Endometrial microvascular endothelial cells (primary cell): Measurements from ENCODE around the gene PEX11G. TPM values are rescaled to one million over a fixed set of nuclear protein-coding genes. Genes with fewer than 3 reads are reported as not detected.
"Not testable (repeated sequence)": the region's sequence is repeated elsewhere in the genome, so short reads cannot be mapped to it uniquely, and the experiment has no call there.

Experiments
- in situ Hi-C: cut with HindIII; loops from 2 replicates; pipeline ENCODE4 v1.10.0; 2017; ENCODE audit warnings: low sequenced_read_pairs, low pct_unique_long_range_greater_than_20kb; ENCODE audit errors: inconsistent ontology term
- total RNA-seq: library from RNA; depleted of rRNA; stranded (reverse); fragments of >200 nt; gene quantifications from one replicate; pipeline ENCODE4 v1.2.3, GENCODE V29; 2015; ENCODE audit errors: inconsistent ontology term

The PEX11G gene
- total RNA-seq, 1 donor from 2014 or later: 0.84 TPM

GRCh38 chr19:7471696-7472615 lies 16.9 kb downstream of the PEX11G start:
- in situ Hi-C loops: no loop called here

DNA sequence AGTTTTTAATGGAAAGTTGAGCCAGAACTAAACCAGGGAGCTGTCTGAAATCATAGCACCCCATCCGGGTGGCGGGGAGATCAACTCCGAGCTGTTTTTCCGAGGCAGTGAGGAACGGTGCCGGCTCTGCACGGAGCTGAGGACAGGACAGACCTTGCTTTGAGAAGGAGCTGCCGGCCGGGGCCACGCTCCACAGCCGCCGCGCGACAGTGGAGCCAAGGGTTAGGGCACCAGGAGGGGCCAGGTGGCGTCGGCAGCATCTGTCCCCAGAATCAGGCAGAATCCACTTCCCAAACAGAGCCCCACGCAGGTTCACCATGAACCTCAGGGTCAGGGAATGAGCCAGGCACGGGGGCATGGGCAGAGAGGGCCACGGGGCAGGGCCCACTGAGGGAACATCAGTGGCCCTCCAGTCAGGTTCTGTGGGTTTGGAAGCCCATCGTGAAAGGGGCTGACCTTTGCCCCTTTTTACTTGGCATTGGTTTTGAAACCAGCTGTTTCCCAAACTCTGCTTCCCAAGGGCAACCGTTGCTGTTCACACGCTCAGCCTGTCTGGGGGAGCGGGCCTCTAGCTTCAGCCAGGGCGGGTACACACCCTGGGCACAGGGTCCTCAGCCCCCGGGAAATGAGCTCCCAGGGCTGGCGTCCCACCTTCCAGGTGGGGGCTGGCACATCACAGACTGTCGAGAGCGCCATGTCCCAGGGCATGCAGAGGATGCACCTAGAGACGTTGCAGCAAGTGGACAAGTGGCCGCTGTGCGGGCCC lies 18.1 kb downstream of the PEX11G start:
- in situ Hi-C loops: no loop called here

DNA sequence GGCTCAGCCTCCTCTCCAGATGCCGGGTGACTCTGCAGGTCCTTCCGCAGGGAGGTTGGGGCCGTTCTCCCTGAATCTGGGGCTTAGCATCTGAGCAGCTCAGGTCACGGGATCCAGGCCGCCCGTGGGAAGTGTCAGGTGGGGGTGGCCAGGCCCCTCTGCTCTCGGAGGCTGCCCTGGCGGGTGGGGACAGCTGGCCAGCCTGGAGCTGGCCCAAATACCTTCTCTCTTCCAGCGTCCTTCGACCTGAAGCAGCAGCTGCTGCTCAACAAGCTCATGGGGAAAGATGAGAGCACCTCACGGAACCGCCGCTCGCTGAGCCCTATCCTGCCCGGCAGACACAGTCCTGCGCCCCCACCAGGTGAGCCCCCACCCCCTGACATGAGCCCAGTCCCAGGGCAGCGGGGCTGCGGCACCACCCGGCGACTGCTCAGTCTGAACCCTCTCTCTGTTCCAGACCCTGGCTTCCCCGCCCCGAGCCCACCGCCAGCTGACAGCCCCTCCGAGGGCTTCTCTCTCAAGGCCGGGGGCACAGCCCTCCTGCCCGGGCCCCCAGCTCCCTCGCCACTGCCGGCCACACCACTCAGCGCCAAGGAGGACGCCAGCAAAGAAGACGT lies 19.1 kb downstream of the PEX11G start:
- in situ Hi-C loops: no loop called here

DNA sequence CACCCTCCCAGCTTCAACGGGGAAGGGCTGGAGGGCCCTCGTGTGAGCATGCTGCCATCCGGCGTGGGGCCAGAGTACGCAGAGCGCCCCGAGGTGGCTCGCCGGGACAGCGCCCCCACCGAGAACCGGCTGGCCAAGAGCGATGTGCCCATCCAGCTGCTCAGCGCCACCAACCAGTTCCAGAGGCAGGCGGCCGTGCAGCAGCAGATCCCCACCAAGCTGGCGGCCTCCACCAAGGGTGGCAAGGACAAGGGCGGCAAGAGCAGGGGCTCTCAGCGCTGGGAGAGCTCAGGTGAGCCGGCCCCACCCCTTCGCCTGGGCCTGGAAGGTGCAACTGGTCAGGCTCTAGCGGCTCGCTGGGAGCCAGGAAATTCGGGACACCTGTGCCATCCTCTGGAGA lies 20.0 kb downstream of the PEX11G start:
- in situ Hi-C loops: no loop called here

DNA sequence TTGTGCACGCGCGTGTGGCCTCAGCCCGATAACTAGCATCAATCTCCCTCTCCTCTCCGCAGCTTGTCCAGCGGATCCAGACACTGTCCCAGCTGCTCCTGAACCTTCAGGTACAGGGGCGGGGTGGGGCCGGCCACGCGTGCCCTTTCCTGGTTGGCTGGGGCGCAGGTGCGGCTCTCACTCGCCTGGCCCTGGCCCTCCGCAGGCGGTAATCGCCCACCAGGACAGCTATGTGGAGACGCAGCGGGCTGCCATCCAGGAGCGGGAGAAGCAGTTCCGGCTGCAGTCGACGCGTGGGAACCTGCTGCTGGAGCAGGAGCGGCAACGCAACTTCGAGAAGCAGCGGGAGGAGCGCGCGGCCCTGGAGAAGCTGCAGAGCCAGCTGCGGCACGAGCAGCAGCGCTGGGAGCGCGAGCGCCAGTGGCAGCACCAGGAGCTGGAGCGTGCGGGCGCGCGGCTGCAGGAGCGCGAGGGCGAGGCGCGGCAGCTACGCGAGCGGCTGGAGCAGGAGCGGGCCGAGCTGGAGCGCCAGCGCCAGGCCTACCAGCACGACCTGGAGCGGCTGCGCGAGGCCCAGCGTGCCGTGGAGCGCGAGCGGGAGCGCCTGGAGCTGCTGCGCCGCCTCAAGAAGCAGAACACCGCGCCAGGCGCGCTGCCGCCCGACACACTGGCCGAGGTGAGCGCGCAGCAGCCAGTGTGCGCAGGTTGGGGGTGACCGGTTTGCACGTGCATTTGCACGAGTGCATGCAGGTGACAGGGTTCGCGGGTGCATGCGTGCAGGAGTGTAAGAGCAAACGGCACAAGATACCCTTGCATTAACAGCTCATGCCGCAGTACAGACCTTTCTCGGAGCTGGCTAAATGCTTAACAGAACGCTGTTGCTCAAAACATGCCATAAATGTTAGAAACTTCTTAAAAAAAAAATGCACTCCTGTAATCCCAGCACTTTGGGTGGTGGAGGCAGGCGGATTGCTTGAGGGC lies 21.5 kb downstream of the PEX11G start:
- in situ Hi-C loops: no loop called here

DNA sequence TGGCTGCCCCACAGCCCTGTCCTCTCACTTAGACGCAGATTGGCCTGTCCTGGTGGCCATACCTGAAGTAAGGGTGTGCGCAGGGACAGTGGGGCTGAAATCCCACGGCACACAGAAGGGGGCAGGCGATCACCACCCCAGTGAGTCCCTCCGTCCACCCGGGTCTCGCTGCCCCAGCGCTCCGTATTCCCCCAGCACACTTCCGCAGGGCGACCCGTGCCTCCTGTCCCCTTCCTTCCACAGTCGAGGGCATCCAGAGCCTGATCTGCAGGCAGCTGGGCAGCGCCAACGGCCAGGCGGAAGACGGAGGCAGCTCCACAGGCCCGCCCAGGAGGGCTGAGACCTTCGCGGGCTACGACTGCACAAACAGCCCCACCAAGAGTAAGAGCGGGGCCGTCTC lies 25.3 kb downstream of the PEX11G start:
- in situ Hi-C loops: no loop called here

- in situ Hi-C loops: no loop called here
Observed at GRCh38 chr19:7461841-7462629, 26.8 kb downstream of the PEX11G start.

DNA sequence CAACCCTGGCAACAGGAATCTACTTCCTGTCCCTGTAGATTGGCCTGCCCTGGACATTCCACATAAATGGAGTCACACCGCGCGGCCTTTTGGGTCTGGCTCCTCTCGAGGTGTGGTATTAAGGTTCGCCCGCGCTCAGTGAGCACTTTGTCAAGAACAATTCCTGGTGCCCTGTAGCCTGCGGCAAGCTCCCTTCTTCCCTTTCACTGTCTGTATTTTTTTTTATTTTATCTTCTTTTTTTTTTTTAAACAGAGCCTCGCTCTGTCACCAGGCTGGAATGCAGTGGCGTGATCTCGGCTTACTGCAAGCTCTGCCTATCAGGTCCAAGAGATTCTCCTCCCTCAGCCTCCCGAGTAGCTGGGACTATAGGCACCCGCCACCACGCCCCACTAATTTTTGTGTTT lies 28.3 kb downstream of the PEX11G start:
- in situ Hi-C loops: no loop called here

GRCh38 chr19:7459773-7460172 lies 29.1 kb downstream of the PEX11G start:
- in situ Hi-C loops: no loop called here

GRCh38 chr19:7458675-7459074 lies 30.2 kb downstream of the PEX11G start:
- in situ Hi-C loops: no loop called here

DNA sequence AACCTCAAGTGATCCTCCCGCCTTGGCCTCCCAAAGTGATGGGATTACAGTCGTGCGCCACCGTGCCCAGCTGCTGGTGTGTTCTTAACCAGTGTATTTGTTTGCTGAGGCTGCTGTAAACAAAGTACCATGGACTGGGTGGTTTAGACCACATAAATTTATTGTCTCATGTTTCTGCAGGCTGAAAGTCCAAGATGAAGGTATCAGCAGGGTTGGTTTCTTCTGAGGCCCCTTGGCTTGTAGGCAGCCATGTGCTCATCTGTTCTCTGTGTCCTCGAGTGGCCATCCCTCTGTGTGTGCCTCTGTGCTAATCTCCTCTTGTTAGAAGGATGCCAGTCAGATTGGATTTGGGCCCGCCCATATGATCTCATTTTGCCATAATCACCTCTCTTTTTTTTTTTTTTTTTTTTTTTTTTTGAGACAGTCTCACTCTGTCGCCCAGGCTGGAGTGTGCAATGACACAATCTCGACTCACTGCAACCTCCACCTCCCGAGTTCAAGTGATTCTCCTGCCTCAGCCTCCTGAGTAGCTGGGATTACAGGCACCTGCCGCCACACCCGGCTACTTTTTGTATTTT lies 31.8 kb downstream of the PEX11G start:
- in situ Hi-C loops: no loop called here

DNA sequence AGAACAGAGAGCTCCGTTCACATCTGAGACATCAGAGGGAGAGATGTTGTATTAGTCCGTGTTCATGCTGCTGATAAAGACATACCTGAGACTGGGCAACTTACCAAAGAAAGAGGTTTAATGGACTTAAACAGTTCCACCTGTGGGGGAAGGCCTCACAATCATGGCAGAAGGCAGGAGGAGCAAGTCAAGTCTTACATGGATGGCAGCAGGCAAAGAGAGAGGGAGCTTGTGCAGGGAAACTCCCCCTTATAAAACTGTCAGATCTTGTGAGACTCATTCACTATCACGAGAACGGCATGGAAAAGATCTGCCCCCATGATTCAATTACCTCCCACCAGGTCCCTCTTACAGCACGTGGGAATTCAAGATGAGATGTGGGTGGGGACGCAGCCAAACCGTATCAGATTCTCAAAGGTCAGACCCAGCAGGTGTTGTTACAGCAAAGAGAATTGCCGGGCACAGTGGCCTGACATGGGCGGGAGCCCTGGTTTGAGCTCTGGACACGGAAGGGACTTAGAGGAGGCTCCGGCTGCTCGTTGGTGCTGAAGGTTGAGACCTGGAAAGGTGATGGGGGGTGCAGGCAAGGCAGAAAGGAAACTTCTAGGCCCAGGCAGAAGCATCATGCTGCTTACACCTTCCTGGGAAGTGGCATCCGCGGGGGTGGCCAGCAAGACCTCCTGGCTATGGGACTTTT lies 33.1 kb downstream of the PEX11G start:
- in situ Hi-C loops: no loop called here

GRCh38 chr19:7454998-7455397 lies 33.8 kb downstream of the PEX11G start:
- in situ Hi-C loops: no loop called here

DNA sequence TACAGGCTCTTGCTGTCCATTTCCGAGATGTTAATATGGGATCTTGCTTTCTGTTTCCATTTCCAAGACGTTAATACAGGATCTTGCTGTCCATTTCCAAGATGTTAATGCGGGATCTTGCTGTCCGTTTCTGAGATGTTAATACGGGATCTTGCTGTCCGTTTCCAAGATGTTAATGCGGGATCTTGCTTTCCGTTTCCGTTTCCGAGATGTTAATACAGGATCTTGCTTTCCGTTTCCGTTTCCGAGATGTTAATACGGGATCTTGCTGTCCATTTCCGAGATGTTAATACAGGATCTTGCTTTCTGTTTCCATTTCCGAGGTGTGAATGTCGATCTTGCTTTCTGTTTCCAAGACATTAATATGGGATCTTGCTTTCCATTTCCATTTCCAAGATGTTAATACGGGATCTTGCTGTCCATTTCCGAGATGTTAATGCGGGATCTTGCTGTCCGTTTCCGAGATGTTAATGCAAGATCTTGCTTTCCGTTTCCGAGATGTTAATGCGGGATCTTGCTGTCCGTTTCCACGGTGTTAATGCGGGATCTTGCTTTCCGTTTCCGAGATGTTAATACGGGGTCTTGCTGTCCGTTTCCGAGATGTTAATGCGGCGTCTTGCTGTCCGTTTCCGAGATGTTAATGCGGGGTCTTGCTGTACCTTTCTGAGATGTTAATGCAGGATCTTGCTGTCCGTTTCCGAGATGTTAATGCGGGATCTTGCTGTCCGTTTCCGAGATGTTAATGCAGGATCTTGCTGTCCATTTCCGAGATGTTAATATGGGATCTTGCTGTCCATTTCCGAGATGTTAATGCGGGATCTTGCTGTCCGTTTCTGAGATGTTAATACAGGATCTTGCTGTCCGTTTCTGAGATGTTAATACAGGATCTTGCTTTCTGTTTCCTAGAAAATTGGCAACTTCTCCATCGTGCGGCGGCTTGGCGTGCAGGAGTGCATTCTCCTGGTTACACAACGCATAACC lies 38.3 kb downstream of the PEX11G start:
- in situ Hi-C loops: no loop called here

GRCh38 chr19:7449391-7450070 lies 39.3 kb downstream of the PEX11G start:
- in situ Hi-C loops: not testable (repeated sequence)
